Karpas-422 (cell line): ENCODE results near the gene HCAR1. TPM values are rescaled to one million over a fixed set of nuclear protein-coding genes. Genes with fewer than 3 reads are reported as not detected.
A peak's percentile ranks its signal among the peaks of the same experiment; 100 is the strongest.

Source experiments
- DNase-seq: peaks from one replicate; pipeline ENCODE4 v3.0.0-alpha.2; 2015
- H2AFZ ChIP-seq: fragments of 200-600 bp; sonication (generic); 2 replicates; pipeline ENCODE4 v1.6.1; 2014; ENCODE audit warnings: antibody characterized with exemption, low read length, mixed read lengths
- H3K27ac ChIP-seq: fragments of 200-600 bp; sonication (generic); 2 replicates; pipeline ENCODE4 v1.5.1; 2014; ENCODE audit warnings: mild to moderate bottlenecking, low read length, moderate library complexity
- H3K27me3 ChIP-seq: fragments of 200-600 bp; sonication (generic); 2 replicates; pipeline ENCODE4 v1.6.1; 2014; ENCODE audit warnings: low read length, mixed read lengths
- H3K36me3 ChIP-seq: fragments of 200-600 bp; sonication (generic); 2 replicates; pipeline ENCODE4 v1.6.1; 2014; ENCODE audit warnings: low read length, mixed read lengths; ENCODE audit not compliant: insufficient read depth
- H3K4me1 ChIP-seq: fragments of 200-600 bp; sonication (generic); 2 replicates; pipeline ENCODE4 v1.6.1; 2014; ENCODE audit warnings: mild to moderate bottlenecking, low read length, mixed read lengths
- H3K4me2 ChIP-seq: fragments of 200-600 bp; sonication (generic); 2 replicates; pipeline ENCODE4 v1.6.1; 2014; ENCODE audit warnings: low read length, low read depth, mild to moderate bottlenecking; ENCODE audit not compliant: poor library complexity, severe bottlenecking
- H3K4me3 ChIP-seq: fragments of 200-600 bp; sonication (generic); 2 replicates; pipeline ENCODE4 v1.5.1; 2014; ENCODE audit warnings: mild to moderate bottlenecking, antibody characterized with exemption, low read length, mixed read lengths
- H3K79me2 ChIP-seq: fragments of 200-600 bp; sonication (generic); 2 replicates; pipeline ENCODE4 v1.6.1; 2014; ENCODE audit warnings: mild to moderate bottlenecking, low read length, mixed read lengths
- H3K9ac ChIP-seq: fragments of 200-600 bp; sonication (generic); 2 replicates; pipeline ENCODE4 v1.6.0; 2014; ENCODE audit warnings: low read length
- H3K9me2 ChIP-seq: fragments of 200-600 bp; sonication (generic), shearing (Covaris generic); replicated peaks from 2 replicates; pipeline ENCODE4 v1.6.0; 2014; ENCODE audit warnings: mild to moderate bottlenecking, low read length, moderate library complexity; ENCODE audit not compliant: insufficient read depth
- H3K9me3 ChIP-seq: fragments of 300-700, 200-600 bp; sonication (generic); 2 replicates; pipeline ENCODE4 v1.6.1; 2014; ENCODE audit warnings: low read length, mixed read lengths
- H4K20me1 ChIP-seq: fragments of 200-600 bp; sonication (generic); 2 replicates; pipeline ENCODE4 v1.6.1; 2014; ENCODE audit warnings: mild to moderate bottlenecking, antibody characterized with exemption, low read length, low read depth; ENCODE audit not compliant: insufficient read depth
- total RNA-seq: library from RNA; depleted of rRNA; stranded (reverse); fragments of >200 nt; shearing (Covaris generic); gene quantifications from 2 replicates; pipeline ENCODE4 v1.2.3, GENCODE V29; 2014; ENCODE audit warnings: low replicate concordance

Gene HCAR1
- total RNA-seq, 1 experiment from 2014 or later: not detected

DNA sequence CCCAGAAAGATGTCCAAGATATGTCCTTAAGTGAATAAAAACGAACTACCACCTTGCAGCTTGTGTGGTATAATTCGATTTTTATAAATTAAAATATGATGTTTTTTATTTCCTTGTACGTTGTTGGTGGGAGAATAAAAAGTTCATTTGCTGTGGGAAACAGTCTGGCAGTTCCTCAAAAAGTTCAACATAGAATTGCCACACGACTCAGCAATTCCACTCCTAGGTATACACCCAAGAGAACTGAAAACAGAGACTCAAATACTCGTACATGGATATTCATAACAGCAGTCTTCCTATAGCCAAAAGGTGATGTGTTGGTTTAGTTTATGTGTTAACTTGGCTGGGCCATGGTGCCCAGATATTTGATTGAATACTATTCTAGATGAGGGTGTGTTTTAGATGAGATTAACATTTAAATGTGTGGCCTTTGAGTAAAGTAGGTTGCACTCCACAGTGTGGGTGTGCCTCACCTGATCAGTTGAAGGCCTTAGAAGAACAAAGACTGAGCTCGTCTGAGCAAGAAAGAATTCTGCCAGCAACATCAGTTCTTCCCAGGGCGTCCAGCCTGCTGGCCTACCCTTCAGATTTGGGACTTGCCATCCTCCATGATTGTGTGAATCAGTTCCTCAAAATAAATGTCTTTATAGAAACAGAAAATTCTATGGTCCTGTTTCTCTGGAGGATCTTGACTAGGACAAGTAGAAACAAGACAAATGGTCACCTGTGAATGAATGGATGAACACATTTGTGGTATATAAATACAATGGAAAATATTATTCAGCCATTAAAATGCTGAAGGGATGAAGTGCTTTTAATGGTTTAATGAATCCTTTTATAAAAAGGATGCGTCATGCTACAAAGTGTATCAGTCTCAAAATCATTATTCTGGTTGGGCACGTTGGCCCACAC is 16.8 kb upstream of the HCAR1 start:
- Histone ChIP-seq H3K9me2 (no peaks in the 10 kb centered on the region), H3K36me3 (no peaks in the 10 kb centered on the region), H3K4me2 (no peak overlapping the region), H2AFZ (no peak overlapping the region), H3K79me2 (no peaks in the 10 kb centered on the region), H4K20me1 (no peaks in the 10 kb centered on the region), H3K27ac (no peak overlapping the region), H3K4me1 (peaks cover 17% of the 10 kb centered on the region), H3K4me3 (no peak overlapping the region), H3K9ac (no peak overlapping the region), H3K9me3 (no peaks in the 10 kb centered on the region), H3K27me3 (no peaks in the 10 kb centered on the region)
- DNase-seq: no peak

DNA sequence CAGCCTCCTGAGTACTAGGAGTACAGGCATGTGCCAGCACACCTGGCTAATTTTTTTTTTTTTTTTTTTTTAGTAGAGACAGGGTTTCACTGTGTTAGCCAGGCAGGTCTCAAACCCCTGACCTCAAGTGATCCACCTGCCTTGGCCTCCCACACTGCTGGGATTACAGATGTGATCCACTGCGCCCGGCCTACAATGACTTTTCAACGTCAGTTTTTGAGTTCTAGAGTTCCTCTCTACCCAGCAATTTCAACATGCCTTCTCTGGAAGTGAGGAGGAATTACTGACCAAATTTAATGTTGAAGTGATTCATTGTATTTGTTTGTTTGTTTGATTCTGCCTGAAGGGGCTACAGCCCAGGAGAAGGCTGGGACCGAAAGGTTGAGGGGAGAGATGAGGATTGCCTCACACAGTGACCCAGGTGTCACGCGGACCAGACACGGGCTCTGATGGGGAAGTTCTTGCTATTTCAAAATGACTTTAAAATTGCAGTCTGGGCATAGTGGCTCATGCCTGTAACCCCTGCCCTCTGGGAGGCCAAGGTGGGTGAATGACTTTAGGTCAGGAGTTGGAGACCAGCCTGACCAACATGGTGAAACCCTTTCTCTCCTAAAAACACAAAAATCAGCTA is 13.4 kb upstream of the HCAR1 start:
- Histone ChIP-seq H3K36me3 (no peaks in the 10 kb centered on the region), H3K9ac (no peak overlapping the region), H3K4me1 (no peaks in the 10 kb centered on the region), H3K4me2 (no peak overlapping the region), H3K9me2 (no peaks in the 10 kb centered on the region), H3K79me2 (no peaks in the 10 kb centered on the region), H4K20me1 (no peaks in the 10 kb centered on the region), H2AFZ (no peak overlapping the region), H3K4me3 (no peak overlapping the region), H3K27me3 (no peaks in the 10 kb centered on the region), H3K9me3 (no peaks in the 10 kb centered on the region), H3K27ac (no peak overlapping the region)
- peak; percentile 36 for DNase-seq

DNA sequence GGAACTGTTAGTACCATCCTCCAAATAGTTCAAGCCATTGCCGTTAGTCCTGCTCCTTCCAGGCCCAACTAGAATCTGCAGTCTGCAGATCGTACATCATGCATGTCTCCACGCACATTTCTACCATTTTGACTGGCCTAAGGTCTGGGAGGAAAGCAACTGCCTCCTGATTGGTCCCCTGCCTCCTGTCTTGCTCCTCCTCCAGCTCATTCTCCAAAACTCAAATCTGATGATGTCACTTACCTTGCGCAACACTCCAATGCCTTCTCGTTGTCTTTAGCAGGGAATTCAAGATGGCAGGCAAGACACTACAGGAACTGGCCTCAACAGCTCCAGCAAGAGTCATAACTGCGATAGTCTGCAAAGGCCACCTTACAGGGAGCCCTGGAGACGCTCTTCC is 9.7 kb upstream of the HCAR1 start:
- peak; percentile 38 for DNase-seq
- Histone ChIP-seq H2AFZ (no peak overlapping the region), H3K4me2 (no peak overlapping the region), H3K79me2 (no peaks in the 10 kb centered on the region), H4K20me1 (no peaks in the 10 kb centered on the region), H3K9ac (no peak overlapping the region), H3K4me3 (no peak overlapping the region), H3K27ac (no peak overlapping the region), H3K9me2 (no peaks in the 10 kb centered on the region), H3K27me3 (no peaks in the 10 kb centered on the region), H3K36me3 (no peaks in the 10 kb centered on the region), H3K9me3 (no peaks in the 10 kb centered on the region), H3K4me1 (no peaks in the 10 kb centered on the region)

DNA sequence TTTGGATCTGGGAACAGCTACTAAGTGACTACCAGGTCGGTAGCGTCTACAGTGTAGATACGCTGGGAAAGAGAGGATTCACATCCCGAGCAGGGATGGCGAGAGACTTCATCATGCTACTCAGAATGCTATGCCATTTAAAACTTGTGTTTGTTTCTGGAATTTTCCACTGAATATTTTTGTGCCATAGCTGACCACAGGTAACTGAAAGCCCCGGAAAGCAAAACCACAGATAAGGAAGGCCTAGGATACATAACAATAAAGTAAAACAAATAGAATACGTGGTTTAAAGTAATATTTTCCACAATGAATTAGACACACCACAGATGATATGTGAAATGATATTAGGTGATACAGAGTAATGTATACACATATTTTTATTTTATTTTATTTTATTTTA is 7.9 kb upstream of the HCAR1 start:
- Histone ChIP-seq H3K4me3 (no peak overlapping the region), H3K4me1 (peaks cover 5% of the 10 kb centered on the region), H4K20me1 (no peaks in the 10 kb centered on the region), H2AFZ (no peak overlapping the region), H3K9me2 (no peaks in the 10 kb centered on the region), H3K9ac (no peak overlapping the region), H3K27me3 (no peaks in the 10 kb centered on the region), H3K79me2 (no peaks in the 10 kb centered on the region), H3K9me3 (no peaks in the 10 kb centered on the region), H3K36me3 (no peaks in the 10 kb centered on the region), H3K27ac (no peak overlapping the region), H3K4me2 (no peak overlapping the region)
- DNase-seq: no peak

DNA sequence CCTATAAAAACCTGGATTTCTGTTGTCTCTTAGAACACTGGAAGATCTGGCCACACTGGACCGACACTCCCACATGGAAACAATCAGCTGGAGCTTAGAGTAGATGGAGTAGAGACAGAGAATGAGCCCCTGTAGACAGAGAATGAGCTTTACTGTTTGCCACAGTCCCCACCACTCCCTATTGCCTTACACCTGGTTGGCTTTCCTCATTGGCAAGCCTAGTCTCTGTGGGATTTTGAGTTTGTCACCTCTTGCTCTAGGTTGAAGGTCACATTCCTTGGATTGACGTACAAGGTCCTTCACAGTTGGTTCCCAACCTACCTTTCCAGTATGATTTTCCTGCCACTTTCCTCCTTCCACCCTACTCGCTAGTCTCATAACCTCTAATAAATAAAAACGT is 2.0 kb upstream of the HCAR1 start:
- DNase-seq: peak; percentile 31
- H3K9me2 ChIP-seq: no peaks in the 10 kb centered on the region
- H3K4me3 ChIP-seq: no peak overlapping the region
- H3K36me3 ChIP-seq: no peaks in the 10 kb centered on the region
- H3K79me2 ChIP-seq: no peaks in the 10 kb centered on the region
- H3K27me3 ChIP-seq: no peaks in the 10 kb centered on the region
- no peaks in the 10 kb centered on the region for H3K9me3 ChIP-seq
- H3K9ac ChIP-seq: no peak overlapping the region
- H4K20me1 ChIP-seq: no peaks in the 10 kb centered on the region
- H3K4me1 ChIP-seq: peaks cover 9% of the 10 kb centered on the region
- no peak overlapping the region for H3K4me2 ChIP-seq
- no peak overlapping the region for H3K27ac ChIP-seq
- no peak overlapping the region for H2AFZ ChIP-seq

DNA sequence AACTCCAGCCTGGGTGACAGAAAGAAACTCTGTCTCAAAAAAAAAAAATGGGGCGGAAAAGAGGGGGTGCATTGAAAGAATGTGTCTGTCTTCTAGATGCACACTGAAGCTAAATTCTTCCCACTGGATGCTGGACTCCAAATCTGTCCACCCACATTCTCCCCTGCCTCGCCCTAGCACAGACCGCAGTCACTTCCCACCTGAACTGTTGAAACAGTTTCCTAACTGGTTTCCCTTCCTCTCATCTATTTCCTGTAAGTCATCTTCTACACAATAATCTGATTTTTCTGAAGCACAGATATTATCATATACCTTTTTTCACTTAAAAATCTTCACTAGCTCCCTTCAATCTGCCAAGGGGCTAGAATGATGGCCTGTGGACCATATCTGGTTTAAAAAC is 1.5 kb upstream of the HCAR1 start:
- no peak overlapping the region for H2AFZ ChIP-seq
- no peaks in the 10 kb centered on the region for H3K27me3 ChIP-seq
- H4K20me1 ChIP-seq: no peaks in the 10 kb centered on the region
- H3K4me2 ChIP-seq: no peak overlapping the region
- DNase-seq: no peak
- no peaks in the 10 kb centered on the region for H3K9me2 ChIP-seq
- peaks cover 9% of the 10 kb centered on the region for H3K4me1 ChIP-seq
- H3K36me3 ChIP-seq: no peaks in the 10 kb centered on the region
- H3K9me3 ChIP-seq: no peaks in the 10 kb centered on the region
- H3K79me2 ChIP-seq: no peaks in the 10 kb centered on the region
- no peak overlapping the region for H3K27ac ChIP-seq
- no peak overlapping the region for H3K4me3 ChIP-seq
- H3K9ac ChIP-seq: no peak overlapping the region

DNA sequence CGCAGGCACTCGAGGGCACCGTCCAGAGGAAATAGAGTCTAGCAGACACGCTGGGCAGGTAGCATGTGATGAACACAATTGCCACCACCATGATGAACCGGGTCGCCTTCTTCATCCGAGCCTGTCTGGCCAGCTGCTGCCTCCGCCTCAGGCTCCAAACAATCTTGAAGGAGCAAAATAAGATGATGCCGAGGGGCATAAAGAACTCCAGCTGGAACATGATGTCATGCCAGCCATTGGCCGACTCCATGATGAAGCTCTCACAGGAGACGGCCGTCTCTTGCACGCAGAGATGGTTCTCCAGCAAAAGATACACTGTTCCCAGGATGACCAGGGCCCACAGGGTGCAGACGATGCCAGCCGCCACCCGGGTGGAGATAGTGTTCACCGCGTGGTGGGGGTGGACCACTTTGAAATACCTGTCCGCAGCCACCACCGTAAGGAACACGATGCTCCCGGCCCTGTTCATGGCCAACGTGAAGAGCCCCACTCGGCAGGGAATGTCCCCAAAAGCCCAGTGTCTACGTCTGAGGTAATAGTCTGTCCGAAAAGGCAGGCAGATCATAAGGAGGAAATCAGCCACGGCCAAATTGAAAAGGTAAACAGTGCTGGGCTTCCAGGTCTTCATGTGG is 945 bp downstream of the HCAR1 start:
- no peaks in the 10 kb centered on the region for H3K79me2 ChIP-seq
- H3K27ac ChIP-seq: no peak overlapping the region
- no peaks in the 10 kb centered on the region for H3K9me2 ChIP-seq
- no peaks in the 10 kb centered on the region for H3K9me3 ChIP-seq
- H3K4me2 ChIP-seq: no peak overlapping the region
- H3K27me3 ChIP-seq: no peaks in the 10 kb centered on the region
- H2AFZ ChIP-seq: no peak overlapping the region
- no peak overlapping the region for H3K9ac ChIP-seq
- H4K20me1 ChIP-seq: no peaks in the 10 kb centered on the region
- no peaks in the 10 kb centered on the region for H3K36me3 ChIP-seq
- H3K4me3 ChIP-seq: no peak overlapping the region
- DNase-seq: no peak
- peaks cover 27% of the 10 kb centered on the region for H3K4me1 ChIP-seq

DNA sequence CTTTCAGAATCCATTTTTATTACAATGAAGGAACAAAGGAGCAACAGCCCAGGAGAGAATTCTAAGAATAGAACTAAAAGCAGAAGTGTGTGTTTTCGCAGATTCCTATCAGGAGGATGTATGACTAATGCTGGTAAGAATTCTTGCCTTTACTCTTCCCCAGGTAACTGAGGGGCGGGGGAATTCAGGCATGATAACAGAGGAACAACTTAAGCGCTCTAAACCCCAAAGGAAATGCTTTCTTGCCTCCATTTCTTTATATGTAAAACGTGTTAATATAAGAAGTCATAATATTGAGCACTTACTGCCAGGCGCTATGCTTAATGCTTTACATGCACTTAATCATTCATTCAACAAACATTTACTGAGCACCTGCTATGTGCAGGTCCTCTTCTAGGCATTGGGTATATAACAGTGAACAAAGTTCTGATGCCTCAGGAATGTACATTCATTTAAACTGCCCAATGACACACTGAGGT is 4.5 kb downstream of the HCAR1 start:
- Histone ChIP-seq H3K27me3 (no peaks in the 10 kb centered on the region), H3K27ac (no peak overlapping the region), H3K4me3 (peak overlapping the region; percentile 47), H3K36me3 (no peaks in the 10 kb centered on the region), H3K79me2 (no peaks in the 10 kb centered on the region), H3K9me2 (no peaks in the 10 kb centered on the region), H3K4me2 (peak overlapping the region; percentile 69), H3K9me3 (no peaks in the 10 kb centered on the region), H2AFZ (no peak overlapping the region), H4K20me1 (no peaks in the 10 kb centered on the region), H3K4me1 (peaks cover 47% of the 10 kb centered on the region), H3K9ac (no peak overlapping the region)
- DNase-seq: peak; percentile 61
